ENCODE data around the gene PLRG1. TPM values are rescaled to one million over a fixed set of nuclear protein-coding genes. Genes with fewer than 3 reads are reported as not detected.

The PLRG1 gene
- total RNA-seq, 1 experiment from 2014 or later, result 116 TPM

GRCh38 chr4:154586296-154587033 lies 36.3 kb upstream of the PLRG1 start:
- BruUV-seq (replicated peaks), result no TSS peak
- H3K27ac ChIP-seq (ENCODE audit: low read depth, low read length, poor library complexity, severe bottlenecking), result no peak overlapping the region

GRCh38 chr4:154585369-154586018 lies 35.3 kb upstream of the PLRG1 start:
- intact Hi-C loops (cut with micrococcal nuclease; ENCODE audit: unreplicated experiment), result no loop called here

More at GRCh38 chr4:154586296-154587033, 36.3 kb upstream of the PLRG1 start:
- POLR2A ChIA-PET (ENCODE audit: low non-redundant PET), result no interaction called here
- intact Hi-C loops (cut with micrococcal nuclease; ENCODE audit: unreplicated experiment), result no loop called here
- no peaks in the 10 kb centered on the region for H3K4me1 ChIP-seq (ENCODE audit: insufficient read depth, low read length, poor library complexity, severe bottlenecking)
- TF ChIP-seq CTCF (conservative IDR thresholded peaks at IDR 0.05; ENCODE audit: low read depth, low read length) (no peak), EZH2 (IDR thresholded peaks at IDR 0.05; ENCODE audit: borderline replicate concordance, low read depth, low read length, poor library complexity, severe bottlenecking) (no peak)
- H3K9me3 ChIP-seq (ENCODE audit: low read depth, low read length, poor library complexity, severe bottlenecking), result no peaks in the 10 kb centered on the region
- DNase-seq (ENCODE audit: low spot score), result no peak
- no peak overlapping the region for H3K4me3 ChIP-seq (ENCODE audit: low read depth, low read length, poor library complexity, severe bottlenecking)
- H3K36me3 ChIP-seq (ENCODE audit: insufficient read depth, low read length, poor library complexity, severe bottlenecking), result no peaks in the 10 kb centered on the region
- CTCF ChIA-PET, result no interaction called here
- H3K27me3 ChIP-seq (replicated peaks; ENCODE audit: insufficient read depth, low read depth, low read length, poor library complexity), result peaks cover 25% of the 10 kb centered on the region

DNA sequence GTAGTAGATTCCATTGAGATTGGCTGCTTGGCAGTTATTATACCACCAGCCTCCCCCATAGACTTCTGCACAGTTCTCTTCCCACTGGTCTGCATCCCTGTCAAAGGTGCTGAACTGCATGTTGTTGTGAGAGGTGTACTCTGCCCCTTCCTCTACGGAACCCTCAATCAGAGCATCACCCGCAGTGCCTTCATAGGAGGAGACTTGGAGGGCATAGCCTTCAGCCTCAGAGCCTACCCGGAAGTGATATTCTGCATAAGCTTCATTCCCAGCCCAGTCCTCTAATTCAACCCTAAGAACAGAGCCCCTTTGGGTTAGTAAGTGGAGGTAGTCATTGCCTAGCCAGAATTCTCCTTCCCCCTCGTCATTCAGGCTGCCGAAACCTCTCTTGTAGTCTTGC lies 34.1 kb upstream of the PLRG1 start:
- intact Hi-C loops (cut with micrococcal nuclease; ENCODE audit: unreplicated experiment), result no loop called here
- no peak for DNase-seq (ENCODE audit: low spot score)
- ChIA-PET POLR2A (ENCODE audit: low non-redundant PET) (no interaction called here), CTCF (no interaction called here)
- no TSS peak for BruUV-seq (replicated peaks)
- Histone ChIP-seq H3K36me3 (ENCODE audit: insufficient read depth, low read length, poor library complexity, severe bottlenecking) (no peaks in the 10 kb centered on the region), H3K9me3 (ENCODE audit: low read depth, low read length, poor library complexity, severe bottlenecking) (no peaks in the 10 kb centered on the region), H3K4me1 (ENCODE audit: insufficient read depth, low read length, poor library complexity, severe bottlenecking) (no peaks in the 10 kb centered on the region), H3K27me3 (replicated peaks; ENCODE audit: insufficient read depth, low read depth, low read length, poor library complexity) (peaks cover 21% of the 10 kb centered on the region), H3K27ac (ENCODE audit: low read depth, low read length, poor library complexity, severe bottlenecking) (no peak overlapping the region), H3K4me3 (ENCODE audit: low read depth, low read length, poor library complexity, severe bottlenecking) (no peak overlapping the region)
- TF ChIP-seq EZH2 (IDR thresholded peaks at IDR 0.05; ENCODE audit: borderline replicate concordance, low read depth, low read length, poor library complexity, severe bottlenecking), result no peak
- no peak for TF ChIP-seq CTCF (conservative IDR thresholded peaks at IDR 0.05; ENCODE audit: low read depth, low read length)

More at GRCh38 chr4:154585369-154586018, 35.3 kb upstream of the PLRG1 start:
- TF ChIP-seq EZH2 (IDR thresholded peaks at IDR 0.05; ENCODE audit: borderline replicate concordance, low read depth, low read length, poor library complexity, severe bottlenecking) (no peak), CTCF (conservative IDR thresholded peaks at IDR 0.05; ENCODE audit: low read depth, low read length) (no peak)
- H3K36me3 ChIP-seq (ENCODE audit: insufficient read depth, low read length, poor library complexity, severe bottlenecking), result no peaks in the 10 kb centered on the region
- H3K27ac ChIP-seq (ENCODE audit: low read depth, low read length, poor library complexity, severe bottlenecking), result no peak overlapping the region
- H3K9me3 ChIP-seq (ENCODE audit: low read depth, low read length, poor library complexity, severe bottlenecking), result no peaks in the 10 kb centered on the region
- no peak for DNase-seq (ENCODE audit: low spot score)
- ChIA-PET CTCF (no interaction called here), POLR2A (ENCODE audit: low non-redundant PET) (no interaction called here)
- H3K4me1 ChIP-seq (ENCODE audit: insufficient read depth, low read length, poor library complexity, severe bottlenecking), result no peaks in the 10 kb centered on the region
- BruUV-seq (replicated peaks), result no TSS peak
- H3K4me3 ChIP-seq (ENCODE audit: low read depth, low read length, poor library complexity, severe bottlenecking), result no peak overlapping the region
- peaks cover 25% of the 10 kb centered on the region for H3K27me3 ChIP-seq (replicated peaks; ENCODE audit: insufficient read depth, low read depth, low read length, poor library complexity)

Data from A673 (cell line).